Thyroid gland (tissue), 4 donors: ENCODE measurements around the gene CAPZA1.

ENCODE experiments used
- CTCF ChIP-seq, 6 experiments: fragments of 200-600 bp in 3 of 6; fragments of 450-650 bp in 3 of 6; sonication (generic) in 3 of 6; IDR thresholded peaks; one replicate each; pipeline ENCODE4 v1.5.1; 2016 to 2019; ENCODE audit warnings: antibody characterized with exemption in 6 of 6, mild to moderate bottlenecking in 2 of 6, inconsistent platforms in 1 of 6, moderate library complexity in 1 of 6
- POLR2A ChIP-seq, 2 donors: fragments of 450-650 bp; IDR thresholded peaks; one replicate each; pipeline ENCODE4 v1.6.1; 2017; ENCODE audit warnings: antibody characterized with exemption in 2 of 2, mild to moderate bottlenecking in 2 of 2, moderate library complexity in 1 of 2

GRCh38 chr1:112714313-112715263 lies 95.0 kb downstream of the CAPZA1 start:
- peak in 1 of 2 donors; percentile 44 for TF ChIP-seq POLR2A (IDR thresholded peaks at IDR 0.05)
- TF ChIP-seq CTCF (IDR thresholded peaks at IDR 0.05) = peak in 1 of 6 experiments; percentile 6
